CD4-positive, alpha-beta T cell (primary cell): ENCODE data around the gene IGFBP1. TPM values are rescaled to one million over a fixed set of nuclear protein-coding genes. Genes with fewer than 3 reads are reported as not detected.

Source experiments
- ATAC-seq: fragments of 200-7000 bp; cut with Tn5 transposase; one replicate; pipeline ENCODE4 v1.10.0; 2022; ENCODE audit warnings: mild to moderate bottlenecking; ENCODE audit not compliant: poor library complexity
- CTCF ChIA-PET: fragments of 350-600 bp; sonication (Branson Sonifier 250); formaldehyde crosslinking; loops from one replicate; lab custom pipeline; 2021; ENCODE audit warnings: antibody characterized with exemption, inconsistent platforms; lab: Charles Lee
- POLR2A ChIA-PET: fragments of 350-600 bp; sonication (Branson Sonifier 250); formaldehyde crosslinking; loops from one replicate; lab custom pipeline; 2021; ENCODE audit warnings: antibody characterized with exemption, inconsistent platforms; lab: Charles Lee
- DNase-seq, 14 experiments: peaks; one replicate each; pipeline ENCODE4 v3.0.0-alpha.2; 2013 to 2020; ENCODE audit warnings: mixed read lengths in 2 of 14
- H3K27ac ChIP-seq, 2 donors: one replicate each; pipeline versions ENCODE4 v1.5.1 to v1.7.0; 2013; ENCODE audit warnings: low read length in 2 of 2, low read depth in 1 of 2, mild to moderate bottlenecking in 1 of 2
- H3K27me3 ChIP-seq, 2 experiments: 1 replicate in 1 of 2; 2 replicates in 1 of 2; pipeline versions ENCODE4 v1.6.1 to v1.7.0; 2013; ENCODE audit warnings: low read length in 2 of 2, control low read depth in 1 of 2, mild to moderate bottlenecking in 1 of 2, moderate library complexity in 1 of 2; ENCODE audit not compliant: insufficient read depth in 2 of 2, control insufficient read depth in 1 of 2
- H3K36me3 ChIP-seq: one replicate; pipeline ENCODE4 v1.6.1; 2013; ENCODE audit warnings: low read length, control low read depth; ENCODE audit not compliant: insufficient read depth
- H3K4me1 ChIP-seq: one replicate; pipeline ENCODE4 v1.6.1; 2013; ENCODE audit warnings: low read length, control low read depth; ENCODE audit not compliant: insufficient read depth
- H3K4me3 ChIP-seq: one replicate; pipeline ENCODE4 v1.5.1; 2013; ENCODE audit warnings: mild to moderate bottlenecking, low read length, moderate library complexity
- H3K9me3 ChIP-seq, 2 experiments: 1 replicate in 1 of 2; 2 replicates in 1 of 2; pipeline versions ENCODE4 v1.6.1 to v1.7.0; 2013; ENCODE audit warnings: low read length in 2 of 2, mild to moderate bottlenecking in 2 of 2, control low read depth in 1 of 2, moderate library complexity in 1 of 2; ENCODE audit not compliant: control insufficient read depth in 1 of 2, insufficient read depth in 1 of 2
- H3K27ac Mint-ChIP-seq: one replicate; pipeline ENCODE4 v1.8.0; 2020; ENCODE audit warnings: mixed read lengths
- H3K27me3 Mint-ChIP-seq: one replicate; pipeline ENCODE4 v1.8.0; 2021; ENCODE audit warnings: mixed read lengths
- H3K36me3 Mint-ChIP-seq: one replicate; pipeline ENCODE4 v1.8.0; 2021; ENCODE audit warnings: low read depth, mixed read lengths
- H3K4me1 Mint-ChIP-seq: one replicate; pipeline ENCODE4 v1.8.0; 2021; ENCODE audit warnings: low read depth, mixed read lengths
- H3K4me3 Mint-ChIP-seq: one replicate; pipeline ENCODE4 v1.8.0; 2020; ENCODE audit warnings: mild to moderate bottlenecking, mixed read lengths
- H3K9me3 Mint-ChIP-seq: one replicate; pipeline ENCODE4 v1.8.0; 2020; ENCODE audit warnings: mixed read lengths
- CTCF ChIP-seq: fragments of 200-600 bp; IDR thresholded peaks from one replicate; pipeline ENCODE4 v1.8.0; 2022; ENCODE audit warnings: antibody characterized with exemption, mild to moderate bottlenecking
- intact Hi-C, 2 experiments: fragments of 100-400 bp; cut with DNase I in 1 of 2; cut with micrococcal nuclease in 1 of 2; formaldehyde crosslinking; loops; one replicate each; pipeline versions ENCODE4 v1.15.1 to v1.9.0; 2023 to 2025; cut with DNase I, micrococcal nuclease
- total RNA-seq, 174 experiments: library from RNA in 2 of 174; stranded (reverse) in 2 of 174; gene quantifications; one replicate each; pipeline ENCODE4 v1.2.3 and lab custom pipeline; 2021 to 2026

Gene IGFBP1
- total RNA-seq, 2 experiments from 2014 or later: not detected

DNA sequence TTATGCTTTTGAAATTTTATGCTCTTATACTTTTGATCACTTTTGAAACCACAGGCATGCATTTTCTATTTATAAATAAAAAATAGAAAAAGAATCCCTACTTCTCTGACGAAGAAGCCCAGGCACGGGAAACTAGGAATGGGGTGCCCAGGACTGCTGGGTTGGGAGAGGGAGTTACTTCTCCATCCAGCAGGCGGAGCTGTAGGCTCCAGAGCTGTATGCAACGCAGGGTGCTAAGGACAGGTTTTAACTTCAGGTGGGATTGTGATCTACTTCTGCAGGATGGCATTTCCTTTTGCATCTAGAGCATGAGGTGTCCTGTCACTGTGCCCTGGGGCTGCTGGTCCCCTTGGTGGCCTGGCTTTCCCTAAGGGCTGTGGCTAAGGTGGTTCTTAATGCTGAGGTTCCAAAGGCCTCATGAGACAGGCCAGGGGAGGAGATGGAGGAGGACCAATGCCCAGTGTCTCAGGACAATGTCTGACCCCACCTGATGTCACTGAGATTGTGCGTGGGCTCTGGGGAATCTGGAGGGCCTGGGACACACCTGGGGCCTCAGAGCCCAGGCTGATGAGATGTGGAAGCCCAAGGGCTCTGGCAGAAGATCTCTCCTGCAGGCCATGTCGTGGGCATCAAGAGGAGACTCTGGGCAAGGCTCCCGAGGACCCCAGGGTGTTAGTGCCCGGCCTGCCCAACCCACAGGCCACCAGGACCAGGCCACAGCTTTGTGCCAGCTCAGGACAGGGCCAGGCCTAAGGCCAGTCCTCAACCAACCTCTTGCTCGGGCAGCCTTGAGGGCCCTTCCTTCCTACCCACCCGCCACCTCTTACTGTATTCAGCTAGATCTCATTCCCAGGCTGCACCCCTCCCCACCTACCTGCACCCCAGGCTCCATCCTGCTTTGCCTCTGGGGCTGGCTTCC lies 15.9 kb upstream of the IGFBP1 start:
- H3K27me3 ChIP-seq: peaks cover 4% of the 10 kb centered on the region in 2 experiments
- ATAC-seq (no peak), DNase-seq (peak in 1 of 14 experiments; percentile 1)
- CTCF ChIA-PET: no interaction called here
- no peak overlapping the region for H3K4me3 Mint-ChIP-seq
- no peaks in the 10 kb centered on the region for H3K4me1 Mint-ChIP-seq
- no peaks in the 10 kb centered on the region for H3K9me3 Mint-ChIP-seq
- peaks cover 5% of the 10 kb centered on the region for H3K27me3 Mint-ChIP-seq
- peaks cover 0 to 8% of the 10 kb centered on the region in 2 experiments for H3K9me3 ChIP-seq
- H3K4me3 ChIP-seq: no peak overlapping the region
- H3K27ac ChIP-seq: no peak overlapping the region
- H3K27ac Mint-ChIP-seq: no peak overlapping the region
- no peaks in the 10 kb centered on the region for H3K36me3 ChIP-seq
- no peaks in the 10 kb centered on the region for H3K4me1 ChIP-seq
- no peaks in the 10 kb centered on the region for H3K36me3 Mint-ChIP-seq
- intact Hi-C loops: no loop called here
- POLR2A ChIA-PET: no interaction called here
- TF ChIP-seq CTCF: no peak

- TF ChIP-seq CTCF: no peak
- Mint-ChIP-seq H3K9me3 (no peaks in the 10 kb centered on the region), H3K27me3 (peaks cover 5% of the 10 kb centered on the region), H3K36me3 (no peaks in the 10 kb centered on the region), H3K27ac (no peak within 1 kb of the TSS), H3K4me1 (no peaks in the 10 kb centered on the region), H3K4me3 (no peak within 1 kb of the TSS)
- CTCF ChIA-PET: no interaction called here
- Histone ChIP-seq H3K9me3 (peaks cover 4 to 9% of the 10 kb centered on the region in 2 experiments), H3K36me3 (no peaks in the 10 kb centered on the region), H3K4me3 (no peak within 1 kb of the TSS), H3K4me1 (no peaks in the 10 kb centered on the region), H3K27ac (no peak within 1 kb of the TSS), H3K27me3 (peaks cover 0 to 4% of the 10 kb centered on the region in 2 experiments)
- DNase-seq (no peak), ATAC-seq (no peak)
- POLR2A ChIA-PET: no interaction called here
- intact Hi-C loops: no loop called here
Observed at GRCh38 chr7:45873035-45873354, 15.3 kb upstream of the IGFBP1 start, which contains the start of gene CCDC201. Gene CCDC201 (minus strand): TSS chr7:45873082. CDS start chr7:45873007, 75 bp downstream.

GRCh38 chr7:45873355-45873754 lies 14.9 kb upstream of the IGFBP1 start:
- ATAC-seq: no peak
- ChIA-PET CTCF (no interaction called here), POLR2A (no interaction called here)
- Histone ChIP-seq H3K4me3 (no peak overlapping the region), H3K36me3 (no peaks in the 10 kb centered on the region), H3K27ac (no peak overlapping the region), H3K4me1 (no peaks in the 10 kb centered on the region), H3K9me3 (peaks cover 8 to 12% of the 10 kb centered on the region in 2 experiments), H3K27me3 (peaks cover 0 to 4% of the 10 kb centered on the region in 2 experiments)
- Mint-ChIP-seq H3K9me3 (no peaks in the 10 kb centered on the region), H3K4me3 (no peak overlapping the region), H3K36me3 (no peaks in the 10 kb centered on the region), H3K27ac (no peak overlapping the region), H3K4me1 (no peaks in the 10 kb centered on the region), H3K27me3 (peaks cover 5% of the 10 kb centered on the region)
- intact Hi-C loops: no loop called here
- no peak for DNase-seq
- no peak for TF ChIP-seq CTCF
